ENCODE data around the gene MAN1C1. TPM values are rescaled to one million over a fixed set of nuclear protein-coding genes. Genes with fewer than 3 reads are reported as not detected.

The MAN1C1 gene
- total and polyA plus RNA-seq, 2 donors (not counting 3 experiments of a cell fraction or from before 2014, with no cell fraction given) = 1.5 to 4.0 TPM

GRCh38 chr1:25704267-25704691, 87.7 kb downstream of the MAN1C1 start:
- no peak overlapping the region for H3K4me3 ChIP-seq (replicated peaks in 1 of 3; ENCODE audit: insufficient read depth in 1 of 3, low read depth in 1 of 3, low read length in 3 of 3)
- POLR2A ChIA-PET = no interaction called here
- no peak overlapping the region for H3K9ac ChIP-seq (replicated peaks; ENCODE audit: extremely low read depth, insufficient read depth, low read length)
- H3K27me3 ChIP-seq (ENCODE audit: control insufficient read depth in 2 of 2, insufficient read depth in 2 of 2, low read length in 2 of 2) = peaks cover 4 to 17% of the 10 kb centered on the region in 2 experiments
- intact Hi-C loops (cut with micrococcal nuclease) (no loop called here), dilution Hi-C loops (cut with MboI; ENCODE audit: extremely low pct_ligation_motif_present, low sequenced_read_pairs) (no loop called here)
- no peaks in the 10 kb centered on the region for H3K36me3 ChIP-seq (ENCODE audit: control insufficient read depth in 2 of 2, extremely low read depth in 1 of 2, insufficient read depth in 2 of 2, low read length in 2 of 2)
- no peaks in the 10 kb centered on the region for H3K4me1 ChIP-seq (ENCODE audit: control insufficient read depth, extremely low read depth, insufficient read depth, low read length)
- no peaks in the 10 kb centered on the region for H3K79me2 ChIP-seq (ENCODE audit: control insufficient read depth, insufficient read depth, low read length)
- TF ChIP-seq GATA2 (IDR thresholded peaks at IDR 0.05; ENCODE audit: insufficient read depth, insufficient read length, low read depth, low read length) (no peak), FOS (IDR thresholded peaks at IDR 0.05; ENCODE audit: borderline replicate concordance, insufficient read depth, low read length) (no peak), POLR2A (IDR thresholded peaks at IDR 0.05; ENCODE audit: low read depth, low read length) (no peak), EZH2 (IDR thresholded peaks at IDR 0.05; ENCODE audit: borderline replicate concordance, low read depth, low read length, severe bottlenecking) (no peak), MYC (IDR thresholded peaks at IDR 0.05; ENCODE audit: low read depth, low read length) (no peak), POLR2AphosphoS5 (IDR thresholded peaks at IDR 0.05; ENCODE audit: insufficient read depth, low read depth, low read length) (no peak), CTCF (IDR thresholded peaks at IDR 0.05; ENCODE audit: extremely low read depth in 1 of 2, insufficient read depth in 1 of 2, low read depth in 1 of 2, low read length in 2 of 2) (no peak)
- H3K9me1 ChIP-seq (replicated peaks; ENCODE audit: control insufficient read depth, extremely low read depth, insufficient read depth, low read length) = no peaks in the 10 kb centered on the region
- DNase-seq (ENCODE audit: low read depth, low spot score) (no peak), FAIRE-seq (no peak)
- H3K27ac ChIP-seq (ENCODE audit: insufficient read depth, low read depth, low read length) = no peak overlapping the region
- H3K4me2 ChIP-seq (ENCODE audit: insufficient read depth, low read length) = no peak overlapping the region
- BruUV-seq (replicated peaks) = no TSS peak
- H3K9me3 ChIP-seq (replicated peaks; ENCODE audit: control insufficient read depth, insufficient read depth, low read length) = no peaks in the 10 kb centered on the region
- CTCF ChIA-PET = interaction anchor here (1.4 to 1.6 kb wide), 2 partner anchors 18 to 21 kb away, joined by 3 to 4 read pairs; no protein-coding TSS in a partner anchor
- H2AFZ ChIP-seq (ENCODE audit: low read depth, low read length) = no peak overlapping the region
- H4K20me1 ChIP-seq (replicated peaks; ENCODE audit: control insufficient read depth, extremely low read depth, insufficient read depth, low read length) = no peaks in the 10 kb centered on the region

Data from endothelial cell of umbilical vein (primary cell).